Liver (tissue), 3 donors: ENCODE data around the gene CCDC106.

Source experiments
- EGR1 ChIP-seq, 2 donors: IDR thresholded peaks; 2 replicates each; pipeline ENCODE4 v1.6.1; 2016 to 2018; ENCODE audit warnings: antibody characterized with exemption in 2 of 2, low read depth in 2 of 2
- GABPA ChIP-seq, 2 donors: IDR thresholded peaks in 1 of 2; conservative IDR thresholded peaks in 1 of 2; 2 replicates each; pipeline ENCODE4 v1.6.1; 2016; ENCODE audit warnings: antibody characterized with exemption in 2 of 2, mild to moderate bottlenecking in 1 of 2, moderate library complexity in 1 of 2
- HNF4A ChIP-seq, 2 donors: conservative IDR thresholded peaks; 2 replicates each; pipeline ENCODE4 v1.6.1; 2016; ENCODE audit warnings: antibody characterized with exemption in 2 of 2, mild to moderate bottlenecking in 2 of 2
- JUND ChIP-seq, 2 donors: IDR thresholded peaks; 2 replicates each; pipeline ENCODE4 v1.6.1; 2016; ENCODE audit warnings: antibody characterized with exemption in 2 of 2
- MAX ChIP-seq: IDR thresholded peaks from 2 replicates; pipeline ENCODE4 v1.6.1; 2016; ENCODE audit warnings: antibody characterized with exemption
- RAD21 ChIP-seq, 2 donors: IDR thresholded peaks; 2 replicates each; pipeline ENCODE4 v1.6.1; 2016; ENCODE audit warnings: antibody characterized with exemption in 2 of 2, mild to moderate bottlenecking in 2 of 2
- RXRA ChIP-seq, 2 donors: IDR thresholded peaks; 2 replicates each; pipeline ENCODE4 v1.6.1; 2017 to 2018; ENCODE audit warnings: antibody characterized with exemption in 2 of 2, mild to moderate bottlenecking in 1 of 2
- SP1 ChIP-seq: IDR thresholded peaks from 2 replicates; pipeline ENCODE4 v1.6.1; 2018; ENCODE audit warnings: antibody characterized with exemption, mild to moderate bottlenecking
- TAF1 ChIP-seq: conservative IDR thresholded peaks from 2 replicates; pipeline ENCODE4 v1.6.1; 2016; ENCODE audit warnings: antibody characterized with exemption, mild to moderate bottlenecking
- YY1 ChIP-seq: IDR thresholded peaks from 2 replicates; pipeline ENCODE4 v1.6.1; 2016; ENCODE audit warnings: antibody characterized with exemption, mild to moderate bottlenecking
- ZBTB33 ChIP-seq: IDR thresholded peaks from 2 replicates; pipeline ENCODE4 v1.6.1; 2016; ENCODE audit warnings: antibody characterized with exemption
- TF ChIP-seq, protein P1 (sequence below): fragments of 150-350 bp; IDR thresholded peaks from 2 replicates; pipeline ENCODE4 v1.5.1; 2017; ENCODE audit warnings: improper control_type of control experiment, low read depth, low read length; ENCODE audit not compliant: missing input control
- TF ChIP-seq, protein P2 (sequence below): IDR thresholded peaks from 2 replicates; pipeline ENCODE4 v1.6.1; 2016; ENCODE audit warnings: antibody characterized with exemption, mild to moderate bottlenecking
- donor health status: healthy.
- donor health status: healthy.

GRCh38 chr19:55663846-55664536 is 16.0 kb downstream of the CCDC106 start:
- TF ChIP-seq, protein P1, sequence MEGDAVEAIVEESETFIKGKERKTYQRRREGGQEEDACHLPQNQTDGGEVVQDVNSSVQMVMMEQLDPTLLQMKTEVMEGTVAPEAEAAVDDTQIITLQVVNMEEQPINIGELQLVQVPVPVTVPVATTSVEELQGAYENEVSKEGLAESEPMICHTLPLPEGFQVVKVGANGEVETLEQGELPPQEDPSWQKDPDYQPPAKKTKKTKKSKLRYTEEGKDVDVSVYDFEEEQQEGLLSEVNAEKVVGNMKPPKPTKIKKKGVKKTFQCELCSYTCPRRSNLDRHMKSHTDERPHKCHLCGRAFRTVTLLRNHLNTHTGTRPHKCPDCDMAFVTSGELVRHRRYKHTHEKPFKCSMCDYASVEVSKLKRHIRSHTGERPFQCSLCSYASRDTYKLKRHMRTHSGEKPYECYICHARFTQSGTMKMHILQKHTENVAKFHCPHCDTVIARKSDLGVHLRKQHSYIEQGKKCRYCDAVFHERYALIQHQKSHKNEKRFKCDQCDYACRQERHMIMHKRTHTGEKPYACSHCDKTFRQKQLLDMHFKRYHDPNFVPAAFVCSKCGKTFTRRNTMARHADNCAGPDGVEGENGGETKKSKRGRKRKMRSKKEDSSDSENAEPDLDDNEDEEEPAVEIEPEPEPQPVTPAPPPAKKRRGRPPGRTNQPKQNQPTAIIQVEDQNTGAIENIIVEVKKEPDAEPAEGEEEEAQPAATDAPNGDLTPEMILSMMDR, result no peak
- no peak for TF ChIP-seq SP1
- TF ChIP-seq YY1, result no peak
- no peak for TF ChIP-seq ZBTB33
- TF ChIP-seq, protein P2, sequence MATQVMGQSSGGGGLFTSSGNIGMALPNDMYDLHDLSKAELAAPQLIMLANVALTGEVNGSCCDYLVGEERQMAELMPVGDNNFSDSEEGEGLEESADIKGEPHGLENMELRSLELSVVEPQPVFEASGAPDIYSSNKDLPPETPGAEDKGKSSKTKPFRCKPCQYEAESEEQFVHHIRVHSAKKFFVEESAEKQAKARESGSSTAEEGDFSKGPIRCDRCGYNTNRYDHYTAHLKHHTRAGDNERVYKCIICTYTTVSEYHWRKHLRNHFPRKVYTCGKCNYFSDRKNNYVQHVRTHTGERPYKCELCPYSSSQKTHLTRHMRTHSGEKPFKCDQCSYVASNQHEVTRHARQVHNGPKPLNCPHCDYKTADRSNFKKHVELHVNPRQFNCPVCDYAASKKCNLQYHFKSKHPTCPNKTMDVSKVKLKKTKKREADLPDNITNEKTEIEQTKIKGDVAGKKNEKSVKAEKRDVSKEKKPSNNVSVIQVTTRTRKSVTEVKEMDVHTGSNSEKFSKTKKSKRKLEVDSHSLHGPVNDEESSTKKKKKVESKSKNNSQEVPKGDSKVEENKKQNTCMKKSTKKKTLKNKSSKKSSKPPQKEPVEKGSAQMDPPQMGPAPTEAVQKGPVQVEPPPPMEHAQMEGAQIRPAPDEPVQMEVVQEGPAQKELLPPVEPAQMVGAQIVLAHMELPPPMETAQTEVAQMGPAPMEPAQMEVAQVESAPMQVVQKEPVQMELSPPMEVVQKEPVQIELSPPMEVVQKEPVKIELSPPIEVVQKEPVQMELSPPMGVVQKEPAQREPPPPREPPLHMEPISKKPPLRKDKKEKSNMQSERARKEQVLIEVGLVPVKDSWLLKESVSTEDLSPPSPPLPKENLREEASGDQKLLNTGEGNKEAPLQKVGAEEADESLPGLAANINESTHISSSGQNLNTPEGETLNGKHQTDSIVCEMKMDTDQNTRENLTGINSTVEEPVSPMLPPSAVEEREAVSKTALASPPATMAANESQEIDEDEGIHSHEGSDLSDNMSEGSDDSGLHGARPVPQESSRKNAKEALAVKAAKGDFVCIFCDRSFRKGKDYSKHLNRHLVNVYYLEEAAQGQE, result no peak
- TF ChIP-seq JUND (IDR thresholded peaks at IDR 0.05), result no peak
- TF ChIP-seq GABPA (IDR thresholded peaks at IDR 0.05 in 1 of 2, conservative IDR thresholded peaks at IDR 0.05 in 1 of 2), result no peak
- no peak for TF ChIP-seq MAX
- TF ChIP-seq RAD21 (IDR thresholded peaks at IDR 0.05), result no peak
- TF ChIP-seq TAF1, result no peak
- no peak for TF ChIP-seq RXRA (IDR thresholded peaks at IDR 0.05)
- TF ChIP-seq EGR1 (IDR thresholded peaks at IDR 0.05; ENCODE audit: low read depth in 2 of 2), result no peak
- no peak for TF ChIP-seq HNF4A (conservative IDR thresholded peaks at IDR 0.05)
